ENCODE results near the gene PLEKHB1.

GRCh38 chr11:73623686-73624085 is 22.7 kb upstream of the PLEKHB1 start:
- no peak for TF ChIP-seq POLR2A (IDR thresholded peaks at IDR 0.05)
- no peak for TF ChIP-seq CTCF (IDR thresholded peaks at IDR 0.05)
